B cell (primary cell): ENCODE measurements around the gene DQX1. TPM values are rescaled to one million over a fixed set of nuclear protein-coding genes. Genes with fewer than 3 reads are reported as not detected.

Source experiments
- ATAC-seq: fragments of 200-7000 bp; cut with Tn5 transposase; one replicate; pipeline ENCODE4 v1.10.0; 2021; ENCODE audit warnings: low read depth, mild to moderate bottlenecking, moderate number of reproducible peaks, moderate library complexity
- CTCF ChIA-PET: fragments of 350-600 bp; sonication (Branson Sonifier 250); formaldehyde crosslinking; loops from one replicate; lab custom pipeline; 2021; ENCODE audit warnings: antibody characterized with exemption, inconsistent platforms; lab: Charles Lee
- POLR2A ChIA-PET: fragments of 350-600 bp; sonication (Branson Sonifier 250); formaldehyde crosslinking; loops from one replicate; lab custom pipeline; 2021; ENCODE audit warnings: antibody characterized with exemption; lab: Charles Lee
- DNase-seq: peaks from one replicate; pipeline ENCODE4 v3.0.0; 2013
- H2AFZ ChIP-seq: 2 replicates; pipeline ENCODE4 v1.6.1; 2012; ENCODE audit warnings: mild to moderate bottlenecking, low read depth, low read length; ENCODE audit not compliant: insufficient read depth, poor library complexity, severe bottlenecking
- H3K27ac ChIP-seq, 2 donors: 1 replicate in 1 of 2; 2 replicates in 1 of 2; pipeline ENCODE4 v1.5.1; 2012 to 2013; ENCODE audit warnings: low read length in 2 of 2, mild to moderate bottlenecking in 2 of 2, moderate library complexity in 1 of 2
- H3K27me3 ChIP-seq, 4 experiments: fragments of 200-600 bp in 1 of 4; sonication (generic) in 1 of 4; replicated peaks in 1 of 4; 1 replicate in 2 of 4; 2 replicates in 2 of 4; pipeline versions ENCODE4 v1.6.1 to v1.7.0; 2013 to 2016; ENCODE audit warnings: low read length in 3 of 4, mild to moderate bottlenecking in 2 of 4, mixed read lengths in 1 of 4, moderate library complexity in 1 of 4; ENCODE audit not compliant: insufficient read depth in 4 of 4, control insufficient read depth in 3 of 4; ENCODE audit errors: control extremely low read depth in 1 of 4
- H3K36me3 ChIP-seq, 2 experiments: replicated peaks in 1 of 2; 1 replicate in 1 of 2; 2 replicates in 1 of 2; pipeline versions ENCODE4 v1.6.1 to v1.7.1; 2013; ENCODE audit warnings: low read length in 1 of 2; ENCODE audit not compliant: insufficient read depth in 2 of 2, control insufficient read depth in 1 of 2; ENCODE audit errors: control extremely low read depth in 1 of 2, extremely low read depth in 1 of 2
- H3K4me1 ChIP-seq, 2 donors: fragments of 200-600 bp in 1 of 2; sonication (generic) in 1 of 2; 1 replicate in 1 of 2; 2 replicates in 1 of 2; pipeline versions ENCODE4 v1.5.1 to v1.6.1; 2013 to 2017; ENCODE audit warnings: low read length in 2 of 2; ENCODE audit not compliant: control insufficient read depth in 2 of 2, insufficient read depth in 2 of 2
- H3K4me2 ChIP-seq: replicated peaks from 2 replicates; pipeline ENCODE3; 2012; ENCODE audit warnings: mild to moderate bottlenecking, low read depth, low read length; ENCODE audit not compliant: poor library complexity, severe bottlenecking
- H3K4me3 ChIP-seq, 5 experiments: fragments of 200-600 bp in 1 of 5; sonication (generic) in 1 of 5; 1 replicate in 3 of 5; 2 replicates in 2 of 5; pipeline versions ENCODE4 v1.5.1 to v1.7.0; 2011 to 2016; ENCODE audit warnings: low read length in 4 of 5, mild to moderate bottlenecking in 4 of 5, low read depth in 2 of 5, control low read depth in 1 of 5, moderate library complexity in 1 of 5; ENCODE audit not compliant: insufficient read depth in 1 of 5; ENCODE audit errors: control extremely low read depth in 1 of 5, extremely low read depth in 1 of 5
- H3K79me2 ChIP-seq: fragments of 200-600 bp; sonication (generic); one replicate; pipeline ENCODE4 v1.6.0; 2016; ENCODE audit warnings: low read length; ENCODE audit not compliant: control insufficient read depth, insufficient read depth
- H3K9ac ChIP-seq: fragments of 200-600 bp; sonication (generic); 2 replicates; pipeline ENCODE4 v1.6.1; 2017; ENCODE audit warnings: mild to moderate bottlenecking, low read length, moderate library complexity
- H3K9me3 ChIP-seq, 3 donors: one replicate each; pipeline versions ENCODE4 v1.6.1 to v1.7.1; 2013; ENCODE audit warnings: low read length in 2 of 3; ENCODE audit not compliant: control insufficient read depth in 2 of 3, insufficient read depth in 1 of 3; ENCODE audit errors: control extremely low read depth in 1 of 3
- H4K20me1 ChIP-seq: 2 replicates; pipeline ENCODE4 v1.6.0; 2012; ENCODE audit warnings: mild to moderate bottlenecking, low read length; ENCODE audit not compliant: insufficient read depth, control insufficient read depth, poor library complexity, severe bottlenecking
- H3K27ac Mint-ChIP-seq: one replicate; pipeline ENCODE4 v1.8.0; 2021; ENCODE audit warnings: mixed read lengths
- H3K27me3 Mint-ChIP-seq: one replicate; pipeline ENCODE4 v1.8.0; 2021; ENCODE audit warnings: mixed read lengths
- H3K4me1 Mint-ChIP-seq: one replicate; pipeline ENCODE4 v1.8.0; 2021; ENCODE audit warnings: mixed read lengths
- H3K4me3 Mint-ChIP-seq: one replicate; pipeline ENCODE4 v1.8.0; 2021; ENCODE audit warnings: mixed read lengths
- H3K9me3 Mint-ChIP-seq: one replicate; pipeline ENCODE4 v1.8.0; 2022; ENCODE audit warnings: mixed read lengths; ENCODE audit not compliant: insufficient read depth
- CTCF ChIP-seq: fragments of 200-600 bp; IDR thresholded peaks from one replicate; pipeline ENCODE4 v1.8.0; 2022; ENCODE audit warnings: antibody characterized with exemption, mild to moderate bottlenecking
- EZH2 ChIP-seq: IDR thresholded peaks from 2 replicates; pipeline ENCODE4 v1.6.1; 2012; ENCODE audit warnings: borderline replicate concordance, low read depth, mild to moderate bottlenecking, moderate library complexity, low read length; ENCODE audit not compliant: insufficient read depth, poor library complexity, severe bottlenecking
- WGBS: methylation state at CpG from one replicate; pipeline ENCODE4 v1.1.5; 2013; ENCODE audit warnings: missing lambda C conversion rate; ENCODE audit not compliant: insufficient coverage; 5-methylcytosine and 5-hydroxymethylcytosine counted together
- intact Hi-C: fragments of 100-400 bp; cut with micrococcal nuclease; formaldehyde crosslinking; loops from one replicate; pipeline ENCODE4 v1.10.0; 2022
- polyA plus RNA-seq: library from polyadenylated mRNA; depleted of rRNA; stranded (reverse); fragments of >200 nt; gene quantifications from 2 replicates; pipeline ENCODE4 v1.2.3, GENCODE V29; 2012
- total RNA-seq, 2 donors: library from RNA; stranded (reverse); fragments of 120-200 nt in 1 of 2; gene quantifications; 1 replicate in 1 of 2; 2 replicates in 1 of 2; pipeline versions ENCODE4 v1.2.3 to v1.2.4, GENCODE V29; 2013 to 2022

Gene DQX1
- total and polyA plus RNA-seq, 2 donors (not counting 1 experiment from before 2014, with no cell fraction given) = 0.46 to 0.57 TPM

GRCh38 chr2:74530239-74531187, 4.5 kb upstream of the DQX1 start:
- TF ChIP-seq CTCF (no peak), EZH2 (no peak)
- Mint-ChIP-seq H3K27ac (peak overlapping the region; percentile 96), H3K4me1 (peaks cover 43% of the 10 kb centered on the region), H3K9me3 (no peaks in the 10 kb centered on the region), H3K27me3 (no peaks in the 10 kb centered on the region), H3K4me3 (peak overlapping the region; percentile 97)
- peak overlapping the region; percentile 95 for H3K4me2 ChIP-seq
- peaks cover 17% of the 10 kb centered on the region for H4K20me1 ChIP-seq
- peaks cover 0 to 47% of the 10 kb centered on the region in 2 experiments for H3K36me3 ChIP-seq
- peak; percentile 77 for DNase-seq
- ChIA-PET POLR2A (interaction anchor here (0.9 to 2.7 kb wide), 14 partner anchors 9 to 1246 kb away, joined by 3 to 19 read pairs (median 6); partner anchors contain the start of genes CCDC142, FBXO41, INO80B and LBX2), CTCF (interaction anchor here (1.0 to 9.6 kb wide), 16 partner anchors 9 to 383 kb away, joined by 3 to 71 read pairs (median 6); partner anchors contain the start of genes BOLA3, CCDC142, INO80B and PCGF1)
- peak overlapping the region; percentile 78 for H3K9ac ChIP-seq
- H3K9me3 ChIP-seq = no peaks in the 10 kb centered on the region
- H3K4me1 ChIP-seq = peaks cover 39 to 49% of the 10 kb centered on the region in 2 donors
- intact Hi-C loops = loop anchor here (1.0 to 5.0 kb wide), 3 partner anchors 24 to 56 kb away; partner anchors contain the start of genes DOK1 and LBX2
- under 1% methylated on average over 50 of the region's 54 CpGs for WGBS
- peak overlapping the region; percentile 81 for H2AFZ ChIP-seq
- peak overlapping the region; percentile 84 to 90 for H3K27ac ChIP-seq
- H3K4me3 ChIP-seq = peak overlapping the region; percentile 62 to 98 (median 70)
- ATAC-seq = peak; percentile 9
- no peaks in the 10 kb centered on the region for H3K27me3 ChIP-seq
- peaks cover 31% of the 10 kb centered on the region for H3K79me2 ChIP-seq
